Hypothalamus (tissue), 51 donors: Measurements from ENCODE around the gene KLHL1.

ENCODE experiments used
- DNase-seq, 51 donors: peaks; one replicate each; lab custom pipeline; 2025; lab: John Stamatoyannopoulos, UW

Gene KLHL1

GRCh38 chr13:69704311-69704710 is 403.9 kb downstream of the KLHL1 start:
- DNase-seq: no peak

- no peak for DNase-seq
Measured at GRCh38 chr13:69690999-69691398, 417.3 kb downstream of the KLHL1 start.

- DNase-seq: no peak
Measured at GRCh38 chr13:69683921-69684686, 424.1 kb downstream of the KLHL1 start.

- DNase-seq: no peak
Measured at GRCh38 chr13:69681722-69682121, 426.5 kb downstream of the KLHL1 start.

GRCh38 chr13:69677343-69677742 is 430.9 kb downstream of the KLHL1 start:
- DNase-seq: no peak

GRCh38 chr13:69676286-69676685 is 432.0 kb downstream of the KLHL1 start:
- DNase-seq: no peak

- no peak for DNase-seq
Measured at GRCh38 chr13:69660155-69660554, 448.1 kb downstream of the KLHL1 start.

GRCh38 chr13:69657676-69658075 is 450.6 kb downstream of the KLHL1 start:
- no peak for DNase-seq

- no peak for DNase-seq
Measured at GRCh38 chr13:69654392-69654791, 453.9 kb downstream of the KLHL1 start.
